ENCODE results near the gene GPATCH4. TPM values are rescaled to one million over a fixed set of nuclear protein-coding genes. Genes with fewer than 3 reads are reported as not detected.

GPATCH4 gene
- total and polyA plus RNA-seq, 10 of the 15 experiments (the other 5 are each of a cell fraction or from before 2014, with no cell fraction given): 35.5 to 111 (median 73.9) TPM

DNA sequence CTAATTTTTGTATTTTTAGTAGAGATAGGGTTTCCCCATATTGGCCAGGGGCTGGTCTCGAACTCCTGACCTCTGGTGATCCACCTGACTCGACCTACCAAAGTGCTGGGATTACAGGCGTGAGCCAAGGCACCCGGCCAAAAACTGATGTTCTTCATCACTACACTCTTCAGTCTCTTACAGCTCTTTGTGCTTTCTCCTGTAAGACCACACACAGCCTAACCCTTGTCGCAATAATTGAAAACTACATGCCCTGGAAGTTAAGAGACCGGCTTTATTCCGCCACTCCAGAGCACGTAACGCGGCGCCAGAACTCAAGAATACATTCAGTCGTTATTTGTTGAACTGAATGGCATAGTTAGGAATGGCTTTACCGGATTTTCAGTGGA is 552 bp downstream of the GPATCH4 start (continued):
- TF ChIP-seq, protein P1, sequence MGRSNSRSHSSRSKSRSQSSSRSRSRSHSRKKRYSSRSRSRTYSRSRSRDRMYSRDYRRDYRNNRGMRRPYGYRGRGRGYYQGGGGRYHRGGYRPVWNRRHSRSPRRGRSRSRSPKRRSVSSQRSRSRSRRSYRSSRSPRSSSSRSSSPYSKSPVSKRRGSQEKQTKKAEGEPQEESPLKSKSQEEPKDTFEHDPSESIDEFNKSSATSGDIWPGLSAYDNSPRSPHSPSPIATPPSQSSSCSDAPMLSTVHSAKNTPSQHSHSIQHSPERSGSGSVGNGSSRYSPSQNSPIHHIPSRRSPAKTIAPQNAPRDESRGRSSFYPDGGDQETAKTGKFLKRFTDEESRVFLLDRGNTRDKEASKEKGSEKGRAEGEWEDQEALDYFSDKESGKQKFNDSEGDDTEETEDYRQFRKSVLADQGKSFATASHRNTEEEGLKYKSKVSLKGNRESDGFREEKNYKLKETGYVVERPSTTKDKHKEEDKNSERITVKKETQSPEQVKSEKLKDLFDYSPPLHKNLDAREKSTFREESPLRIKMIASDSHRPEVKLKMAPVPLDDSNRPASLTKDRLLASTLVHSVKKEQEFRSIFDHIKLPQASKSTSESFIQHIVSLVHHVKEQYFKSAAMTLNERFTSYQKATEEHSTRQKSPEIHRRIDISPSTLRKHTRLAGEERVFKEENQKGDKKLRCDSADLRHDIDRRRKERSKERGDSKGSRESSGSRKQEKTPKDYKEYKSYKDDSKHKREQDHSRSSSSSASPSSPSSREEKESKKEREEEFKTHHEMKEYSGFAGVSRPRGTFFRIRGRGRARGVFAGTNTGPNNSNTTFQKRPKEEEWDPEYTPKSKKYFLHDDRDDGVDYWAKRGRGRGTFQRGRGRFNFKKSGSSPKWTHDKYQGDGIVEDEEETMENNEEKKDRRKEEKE (IDR thresholded peaks at IDR 0.05): no peak
- no peak for TF ChIP-seq HCFC1 (IDR thresholded peaks at IDR 0.05; ENCODE audit: low read length)
- TF ChIP-seq, protein P2, sequence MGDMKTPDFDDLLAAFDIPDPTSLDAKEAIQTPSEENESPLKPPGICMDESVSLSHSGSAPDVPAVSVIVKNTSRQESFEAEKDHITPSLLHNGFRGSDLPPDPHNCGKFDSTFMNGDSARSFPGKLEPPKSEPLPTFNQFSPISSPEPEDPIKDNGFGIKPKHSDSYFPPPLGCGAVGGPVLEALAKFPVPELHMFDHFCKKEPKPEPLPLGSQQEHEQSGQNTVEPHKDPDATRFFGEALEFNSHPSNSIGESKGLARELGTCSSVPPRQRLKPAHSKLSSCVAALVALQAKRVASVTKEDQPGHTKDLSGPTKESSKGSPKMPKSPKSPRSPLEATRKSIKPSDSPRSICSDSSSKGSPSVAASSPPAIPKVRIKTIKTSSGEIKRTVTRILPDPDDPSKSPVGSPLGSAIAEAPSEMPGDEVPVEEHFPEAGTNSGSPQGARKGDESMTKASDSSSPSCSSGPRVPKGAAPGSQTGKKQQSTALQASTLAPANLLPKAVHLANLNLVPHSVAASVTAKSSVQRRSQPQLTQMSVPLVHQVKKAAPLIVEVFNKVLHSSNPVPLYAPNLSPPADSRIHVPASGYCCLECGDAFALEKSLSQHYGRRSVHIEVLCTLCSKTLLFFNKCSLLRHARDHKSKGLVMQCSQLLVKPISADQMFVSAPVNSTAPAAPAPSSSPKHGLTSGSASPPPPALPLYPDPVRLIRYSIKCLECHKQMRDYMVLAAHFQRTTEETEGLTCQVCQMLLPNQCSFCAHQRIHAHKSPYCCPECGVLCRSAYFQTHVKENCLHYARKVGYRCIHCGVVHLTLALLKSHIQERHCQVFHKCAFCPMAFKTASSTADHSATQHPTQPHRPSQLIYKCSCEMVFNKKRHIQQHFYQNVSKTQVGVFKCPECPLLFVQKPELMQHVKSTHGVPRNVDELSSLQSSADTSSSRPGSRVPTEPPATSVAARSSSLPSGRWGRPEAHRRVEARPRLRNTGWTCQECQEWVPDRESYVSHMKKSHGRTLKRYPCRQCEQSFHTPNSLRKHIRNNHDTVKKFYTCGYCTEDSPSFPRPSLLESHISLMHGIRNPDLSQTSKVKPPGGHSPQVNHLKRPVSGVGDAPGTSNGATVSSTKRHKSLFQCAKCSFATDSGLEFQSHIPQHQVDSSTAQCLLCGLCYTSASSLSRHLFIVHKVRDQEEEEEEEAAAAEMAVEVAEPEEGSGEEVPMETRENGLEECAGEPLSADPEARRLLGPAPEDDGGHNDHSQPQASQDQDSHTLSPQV (IDR thresholded peaks at IDR 0.05): no peak

DNA sequence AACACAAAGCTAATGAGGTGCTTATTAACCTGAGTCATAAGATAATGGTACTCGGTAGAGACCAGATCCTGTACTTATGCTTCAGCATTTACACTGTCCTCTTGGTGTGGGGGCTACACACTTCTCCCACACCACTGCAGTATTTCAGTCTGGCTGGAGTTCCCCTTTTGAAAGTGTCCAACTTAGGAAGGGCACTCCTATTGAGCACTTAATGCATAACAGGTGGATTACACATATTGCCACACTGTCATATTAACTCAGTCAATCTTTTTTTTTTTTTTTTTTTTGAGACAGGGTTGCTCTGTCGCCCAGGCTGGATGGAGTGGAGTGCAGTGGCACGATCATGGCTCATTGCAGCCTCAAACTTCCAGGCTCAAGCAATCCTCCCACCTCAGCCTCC is 1.5 kb downstream of the GPATCH4 start:
- no peak overlapping the region for H2AFZ ChIP-seq (ENCODE audit: control insufficient read depth, low read depth, low read length)
- no TSS peak for BruUV-seq (replicated peaks)
- H4K20me1 ChIP-seq (ENCODE audit: control insufficient read depth, insufficient read depth): no peaks in the 10 kb centered on the region
- H3K9me3 ChIP-seq (replicated peaks; ENCODE audit: control insufficient read depth, insufficient read depth, low read length): no peaks in the 10 kb centered on the region
- peak; percentile 83 for ATAC-seq
- peaks cover 9% of the 10 kb centered on the region for H3K4me1 ChIP-seq (ENCODE audit: control insufficient read depth, insufficient read depth, low read length)
- in situ Hi-C loops (cut with MboI): loop anchor here (10.0 kb wide), 1 partner anchor 145 kb away; no protein-coding TSS in a partner anchor
- intact Hi-C loops (cut with micrococcal nuclease; ENCODE audit: unreplicated experiment): loop anchor here (5.0 to 10.0 kb wide), 2 partner anchors 93 to 115 kb away; no protein-coding TSS in a partner anchor
- SMC1A ChIA-PET (ENCODE audit: uncharacterized antibody, unreplicated experiment): interaction anchor here (0.8 to 7.7 kb wide), 5 partner anchors 8 to 111 kb away, joined by 3 to 47 read pairs (median 4); partner anchors contain the start of gene NAXE
- peak overlapping the region; percentile 46 for H3K27ac ChIP-seq (ENCODE audit: control insufficient read depth, insufficient read depth)
- no peaks in the 10 kb centered on the region for H3K27me3 ChIP-seq (replicated peaks in 1 of 2; ENCODE audit: control insufficient read depth in 2 of 2, insufficient read depth in 2 of 2, low read length in 1 of 2)
- H3K4me2 ChIP-seq (ENCODE audit: control insufficient read depth, insufficient read depth): peak overlapping the region; percentile 97
- POLR2A ChIA-PET: interaction anchor here (1.0 to 4.3 kb wide), 6 partner anchors 8 to 142 kb away, joined by 3 to 39 read pairs (median 3); partner anchors contain the start of gene NAXE
- H3K36me3 ChIP-seq (ENCODE audit: control insufficient read depth in 2 of 2, insufficient read depth in 2 of 2, low read length in 1 of 2): peaks cover 19% of the 10 kb centered on the region in 2 experiments; a peak in 3 of 4 replicates
- peak overlapping the region; percentile 82 for H3K4me3 ChIP-seq
- RAD21 ChIA-PET (ENCODE audit: unreplicated experiment): interaction anchor here (0.7 to 3.2 kb wide), 8 partner anchors 8 to 252 kb away, joined by 3 to 18 read pairs (median 4); partner anchors contain the start of gene NAXE
- H3K9ac ChIP-seq (ENCODE audit: control insufficient read depth, insufficient read depth, low read length): no peak overlapping the region; the same call in 1 of the 2 replicates
- CTCF ChIA-PET: interaction anchor here (0.6 to 5.0 kb wide), 18 partner anchors 8 to 1407 kb away, joined by 3 to 49 read pairs (median 4); partner anchors contain the start of genes NAXE and TTC24
- peaks cover 32% of the 10 kb centered on the region for H3K79me2 ChIP-seq (ENCODE audit: control insufficient read depth, insufficient read depth, low read length)
- no peak for DNase-seq (ENCODE audit: low read depth, low spot score)
- 24% methylated on average over 1 of the region's 3 CpGs for WGBS (ENCODE audit: insufficient coverage, insufficient replicate concordance, low lambda C conversion rate, missing lambda C conversion rate)
- FAIRE-seq: no peak
- TF ChIP-seq ZNF384 (IDR thresholded peaks at IDR 0.05; ENCODE audit: borderline replicate concordance, low read depth, low read length) (peak; percentile 47; the same call in 1 of the 2 replicates), ASH2L (IDR thresholded peaks at IDR 0.05; ENCODE audit: borderline replicate concordance, low read depth) (no peak), NBN (IDR thresholded peaks at IDR 0.05) (no peak), MXI1 (IDR thresholded peaks at IDR 0.05; ENCODE audit: low read depth, low read length) (peak; percentile 21; the same call in 1 of the 2 replicates), SPI1 (IDR thresholded peaks at IDR 0.05; ENCODE audit: borderline replicate concordance, insufficient read depth, low read depth, low read length) (peak; percentile 77; the same call in 1 of the 2 replicates)
- TF ChIP-seq, protein P3, sequence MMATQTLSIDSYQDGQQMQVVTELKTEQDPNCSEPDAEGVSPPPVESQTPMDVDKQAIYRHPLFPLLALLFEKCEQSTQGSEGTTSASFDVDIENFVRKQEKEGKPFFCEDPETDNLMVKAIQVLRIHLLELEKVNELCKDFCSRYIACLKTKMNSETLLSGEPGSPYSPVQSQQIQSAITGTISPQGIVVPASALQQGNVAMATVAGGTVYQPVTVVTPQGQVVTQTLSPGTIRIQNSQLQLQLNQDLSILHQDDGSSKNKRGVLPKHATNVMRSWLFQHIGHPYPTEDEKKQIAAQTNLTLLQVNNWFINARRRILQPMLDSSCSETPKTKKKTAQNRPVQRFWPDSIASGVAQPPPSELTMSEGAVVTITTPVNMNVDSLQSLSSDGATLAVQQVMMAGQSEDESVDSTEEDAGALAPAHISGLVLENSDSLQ (IDR thresholded peaks at IDR 0.05): peak; percentile 40
- TF ChIP-seq, protein P4, sequence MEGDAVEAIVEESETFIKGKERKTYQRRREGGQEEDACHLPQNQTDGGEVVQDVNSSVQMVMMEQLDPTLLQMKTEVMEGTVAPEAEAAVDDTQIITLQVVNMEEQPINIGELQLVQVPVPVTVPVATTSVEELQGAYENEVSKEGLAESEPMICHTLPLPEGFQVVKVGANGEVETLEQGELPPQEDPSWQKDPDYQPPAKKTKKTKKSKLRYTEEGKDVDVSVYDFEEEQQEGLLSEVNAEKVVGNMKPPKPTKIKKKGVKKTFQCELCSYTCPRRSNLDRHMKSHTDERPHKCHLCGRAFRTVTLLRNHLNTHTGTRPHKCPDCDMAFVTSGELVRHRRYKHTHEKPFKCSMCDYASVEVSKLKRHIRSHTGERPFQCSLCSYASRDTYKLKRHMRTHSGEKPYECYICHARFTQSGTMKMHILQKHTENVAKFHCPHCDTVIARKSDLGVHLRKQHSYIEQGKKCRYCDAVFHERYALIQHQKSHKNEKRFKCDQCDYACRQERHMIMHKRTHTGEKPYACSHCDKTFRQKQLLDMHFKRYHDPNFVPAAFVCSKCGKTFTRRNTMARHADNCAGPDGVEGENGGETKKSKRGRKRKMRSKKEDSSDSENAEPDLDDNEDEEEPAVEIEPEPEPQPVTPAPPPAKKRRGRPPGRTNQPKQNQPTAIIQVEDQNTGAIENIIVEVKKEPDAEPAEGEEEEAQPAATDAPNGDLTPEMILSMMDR (IDR thresholded peaks at IDR 0.05 in 2 of 3, conservative IDR thresholded peaks at IDR 0.05 in 1 of 3; ENCODE audit: control insufficient read depth in 2 of 3, extremely low read depth in 1 of 3, insufficient read depth in 1 of 3, low read depth in 3 of 3, low read length in 3 of 3): peak; percentile 29 to 41 (median 36); a peak in 4 of 6 replicates
